ENCODE measurements around the gene EIF2AK2.

EIF2AK2 gene

DNA sequence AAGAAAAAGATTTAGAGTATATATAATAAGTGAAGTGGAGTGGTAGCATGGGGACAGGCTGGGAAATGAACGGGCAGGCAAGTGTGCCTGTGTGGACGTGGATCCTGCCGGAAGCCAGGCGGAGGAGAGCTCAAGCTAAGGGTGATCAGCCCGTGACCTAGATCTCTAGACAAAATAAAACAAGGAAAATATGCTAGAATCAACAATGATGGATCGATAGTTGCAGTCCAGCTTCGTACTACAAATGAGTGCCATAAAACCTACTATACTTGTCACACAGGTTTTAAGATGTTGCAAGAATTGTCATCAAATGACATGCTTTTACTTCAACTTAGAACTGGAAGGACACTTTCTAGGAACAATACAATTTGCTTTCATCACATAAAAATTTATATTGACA is 8.5 kb downstream of the EIF2AK2 start:
- TF ChIP-seq EGR1 (IDR thresholded peaks at IDR 0.05) (no peak), CEBPB (IDR thresholded peaks at IDR 0.05) (no peak), USF1 (IDR thresholded peaks at IDR 0.05) (no peak), TCF12 (IDR thresholded peaks at IDR 0.05; ENCODE audit: low read depth) (no peak), TAF1 (IDR thresholded peaks at IDR 0.05; ENCODE audit: low read depth) (no peak)
- TF ChIP-seq, protein P1, sequence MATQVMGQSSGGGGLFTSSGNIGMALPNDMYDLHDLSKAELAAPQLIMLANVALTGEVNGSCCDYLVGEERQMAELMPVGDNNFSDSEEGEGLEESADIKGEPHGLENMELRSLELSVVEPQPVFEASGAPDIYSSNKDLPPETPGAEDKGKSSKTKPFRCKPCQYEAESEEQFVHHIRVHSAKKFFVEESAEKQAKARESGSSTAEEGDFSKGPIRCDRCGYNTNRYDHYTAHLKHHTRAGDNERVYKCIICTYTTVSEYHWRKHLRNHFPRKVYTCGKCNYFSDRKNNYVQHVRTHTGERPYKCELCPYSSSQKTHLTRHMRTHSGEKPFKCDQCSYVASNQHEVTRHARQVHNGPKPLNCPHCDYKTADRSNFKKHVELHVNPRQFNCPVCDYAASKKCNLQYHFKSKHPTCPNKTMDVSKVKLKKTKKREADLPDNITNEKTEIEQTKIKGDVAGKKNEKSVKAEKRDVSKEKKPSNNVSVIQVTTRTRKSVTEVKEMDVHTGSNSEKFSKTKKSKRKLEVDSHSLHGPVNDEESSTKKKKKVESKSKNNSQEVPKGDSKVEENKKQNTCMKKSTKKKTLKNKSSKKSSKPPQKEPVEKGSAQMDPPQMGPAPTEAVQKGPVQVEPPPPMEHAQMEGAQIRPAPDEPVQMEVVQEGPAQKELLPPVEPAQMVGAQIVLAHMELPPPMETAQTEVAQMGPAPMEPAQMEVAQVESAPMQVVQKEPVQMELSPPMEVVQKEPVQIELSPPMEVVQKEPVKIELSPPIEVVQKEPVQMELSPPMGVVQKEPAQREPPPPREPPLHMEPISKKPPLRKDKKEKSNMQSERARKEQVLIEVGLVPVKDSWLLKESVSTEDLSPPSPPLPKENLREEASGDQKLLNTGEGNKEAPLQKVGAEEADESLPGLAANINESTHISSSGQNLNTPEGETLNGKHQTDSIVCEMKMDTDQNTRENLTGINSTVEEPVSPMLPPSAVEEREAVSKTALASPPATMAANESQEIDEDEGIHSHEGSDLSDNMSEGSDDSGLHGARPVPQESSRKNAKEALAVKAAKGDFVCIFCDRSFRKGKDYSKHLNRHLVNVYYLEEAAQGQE (IDR thresholded peaks at IDR 0.05; ENCODE audit: low read depth), result no peak

DNA sequence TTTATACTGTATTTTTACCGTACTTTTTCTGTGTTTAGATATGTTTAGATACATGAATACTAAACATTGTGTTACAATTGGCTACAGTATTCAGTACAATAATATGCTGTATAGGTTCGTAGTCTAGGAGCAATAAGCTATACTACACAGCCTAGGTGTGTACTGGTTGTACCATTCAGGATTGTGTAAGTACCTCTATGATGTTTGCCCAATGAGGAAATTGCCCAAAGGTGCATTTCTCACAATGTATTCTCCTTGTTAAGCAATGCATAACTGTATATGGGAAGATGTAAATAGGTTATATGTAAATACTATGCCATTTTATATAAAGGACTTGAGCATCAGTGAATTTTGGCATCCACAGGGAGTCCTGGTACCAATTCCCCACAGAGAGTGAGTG is 10.7 kb downstream of the EIF2AK2 start:
- TF ChIP-seq ZBTB7A (IDR thresholded peaks at IDR 0.05; ENCODE audit: low read depth) (no peak), CEBPB (IDR thresholded peaks at IDR 0.05) (no peak), USF1 (IDR thresholded peaks at IDR 0.05) (no peak), TEAD4 (IDR thresholded peaks at IDR 0.05) (no peak), EGR1 (IDR thresholded peaks at IDR 0.05) (no peak), EP300 (IDR thresholded peaks at IDR 0.05; ENCODE audit: borderline replicate concordance) (no peak), TAF1 (IDR thresholded peaks at IDR 0.05; ENCODE audit: low read depth) (no peak), TCF12 (IDR thresholded peaks at IDR 0.05; ENCODE audit: low read depth) (no peak)
- TF ChIP-seq, protein P1 (IDR thresholded peaks at IDR 0.05; ENCODE audit: low read depth), result no peak

DNA sequence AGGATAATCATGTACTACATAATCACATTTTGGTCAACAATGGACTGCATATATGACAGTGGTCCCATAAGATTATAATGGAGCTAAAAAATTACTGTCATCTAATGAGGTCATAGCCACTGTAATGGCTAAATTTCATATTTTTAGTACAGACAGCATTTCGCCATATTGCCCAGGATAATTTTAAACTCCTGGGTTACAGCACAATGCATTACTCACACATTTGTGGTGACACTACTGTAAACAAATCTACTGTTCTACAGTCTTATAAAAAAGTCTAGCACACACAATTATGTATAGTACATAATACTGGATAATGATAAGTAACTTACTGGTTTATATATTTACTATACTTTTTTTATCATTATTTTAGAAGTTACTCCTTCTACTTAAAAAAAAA is 12.8 kb downstream of the EIF2AK2 start:
- TF ChIP-seq EP300 (IDR thresholded peaks at IDR 0.05; ENCODE audit: borderline replicate concordance), result no peak
- no peak for TF ChIP-seq EGR1 (IDR thresholded peaks at IDR 0.05)
- no peak for TF ChIP-seq USF1 (IDR thresholded peaks at IDR 0.05)
- no peak for TF ChIP-seq YY1 (IDR thresholded peaks at IDR 0.05; ENCODE audit: low read depth)
- TF ChIP-seq TAF1 (IDR thresholded peaks at IDR 0.05; ENCODE audit: low read depth), result no peak
- no peak for TF ChIP-seq TEAD4 (IDR thresholded peaks at IDR 0.05)
- TF ChIP-seq, protein P1 (IDR thresholded peaks at IDR 0.05; ENCODE audit: low read depth), result no peak
- no peak for TF ChIP-seq RAD21 (IDR thresholded peaks at IDR 0.05; ENCODE audit: low read depth)
- no peak for TF ChIP-seq CEBPB (IDR thresholded peaks at IDR 0.05)
- no peak for TF ChIP-seq CREB1 (IDR thresholded peaks at IDR 0.05; ENCODE audit: low read depth)
- TF ChIP-seq MAX (IDR thresholded peaks at IDR 0.05), result no peak

- TF ChIP-seq ZBTB7A (IDR thresholded peaks at IDR 0.05; ENCODE audit: low read depth) (no peak), NFIC (IDR thresholded peaks at IDR 0.05) (no peak), CREB1 (IDR thresholded peaks at IDR 0.05; ENCODE audit: low read depth) (no peak), TEAD4 (IDR thresholded peaks at IDR 0.05) (no peak), TCF12 (IDR thresholded peaks at IDR 0.05; ENCODE audit: low read depth) (no peak), RAD21 (IDR thresholded peaks at IDR 0.05; ENCODE audit: low read depth) (no peak), USF1 (IDR thresholded peaks at IDR 0.05) (no peak), CEBPB (IDR thresholded peaks at IDR 0.05) (no peak), YY1 (IDR thresholded peaks at IDR 0.05; ENCODE audit: low read depth) (no peak), EGR1 (IDR thresholded peaks at IDR 0.05) (no peak), MAX (IDR thresholded peaks at IDR 0.05) (no peak), EP300 (IDR thresholded peaks at IDR 0.05; ENCODE audit: borderline replicate concordance) (no peak), TAF1 (IDR thresholded peaks at IDR 0.05; ENCODE audit: low read depth) (no peak), FOXM1 (IDR thresholded peaks at IDR 0.05; ENCODE audit: borderline replicate concordance, low read depth) (no peak)
- TF ChIP-seq, protein P1 (IDR thresholded peaks at IDR 0.05; ENCODE audit: low read depth), result no peak
Measured at GRCh38 chr2:37142546-37142945, 14.2 kb downstream of the EIF2AK2 start.
